HEK293 (cell line): Measurements from ENCODE around the gene APCDD1L.
"Not testable (repeated sequence)": the region's sequence is repeated elsewhere in the genome, so short reads cannot be mapped to it uniquely, and the experiment has no call there.

Experiments
- CTCF ChIA-PET: fragments of 350-600 bp; formaldehyde crosslinking; extraction: SDS; loops from one replicate; lab custom pipeline; 2021; ENCODE audit warnings: antibody characterized with exemption; lab: Yijun Ruan, JAX
- POLR2A ChIA-PET: fragments of 300-600 bp; formaldehyde crosslinking; extraction: SDS; loops from one replicate; lab custom pipeline; 2020; ENCODE audit warnings: antibody characterized with exemption, inconsistent platforms; lab: Yijun Ruan, JAX
- H3K27ac ChIP-seq: fragments of 200-500 bp; sonication (Bioruptor generic); 2 replicates; pipeline ENCODE4 v1.5.1; 2014; ENCODE audit warnings: low read depth, low read length, control low read depth, inconsistent platforms; ENCODE audit errors: extremely low read depth
- H3K36me3 ChIP-seq, 2 experiments: fragments of 200-500 bp in 1 of 2; sonication (Bioruptor generic) in 1 of 2; 1 replicate in 1 of 2; 2 replicates in 1 of 2; pipeline ENCODE4 v1.5.1; 2014 to 2017; ENCODE audit warnings: inconsistent platforms in 2 of 2, low read length in 2 of 2; ENCODE audit not compliant: control insufficient read depth in 2 of 2, insufficient read depth in 1 of 2
- H3K4me1 ChIP-seq: fragments of 200-500 bp; sonication (Bioruptor generic); 2 replicates; pipeline ENCODE4 v1.5.1; 2014; ENCODE audit warnings: mild to moderate bottlenecking, low read length, inconsistent platforms; ENCODE audit not compliant: control insufficient read depth, insufficient read depth
- H3K4me3 ChIP-seq: 2 replicates; pipeline ENCODE4 v1.5.1; 2011; ENCODE audit warnings: low read depth, mild to moderate bottlenecking, control low read depth, low read length, moderate library complexity
- H3K9me3 ChIP-seq: fragments of 200-500 bp; sonication (Bioruptor generic); 2 replicates; pipeline ENCODE4 v1.5.1; 2014; ENCODE audit warnings: low read depth, low read length, inconsistent platforms; ENCODE audit not compliant: control insufficient read depth, insufficient read depth
- ATF2 ChIP-seq: fragments of 450-650 bp; formaldehyde crosslinking; IDR thresholded peaks from 2 replicates; pipeline ENCODE4 v1.5.1; 2016; ENCODE audit warnings: missing biosample characterization, missing genetic modification characterization, low read depth
- FEZF1 ChIP-seq: fragments of 450-650 bp; formaldehyde crosslinking; IDR thresholded peaks from 2 replicates; pipeline ENCODE4 v1.5.1; 2016; ENCODE audit warnings: missing biosample characterization, missing genetic modification characterization
- GFI1B ChIP-seq: fragments of 450-650 bp; formaldehyde crosslinking; IDR thresholded peaks from 2 replicates; pipeline ENCODE4 v1.5.1; 2016; ENCODE audit warnings: missing biosample characterization, missing genetic modification characterization
- INSM2 ChIP-seq: fragments of 450-650 bp; formaldehyde crosslinking; IDR thresholded peaks from 2 replicates; pipeline ENCODE4 v1.5.1; 2016; ENCODE audit warnings: missing biosample characterization, missing genetic modification characterization
- MEIS1 ChIP-seq: sonication (generic); formaldehyde crosslinking; IDR thresholded peaks from 2 replicates; pipeline ENCODE4 v1.8.1; 2022; ENCODE audit warnings: missing genetic modification reagents, mild to moderate bottlenecking, borderline replicate concordance
- PRDM4 ChIP-seq: fragments of 450-650 bp; formaldehyde crosslinking; IDR thresholded peaks from 2 replicates; pipeline ENCODE4 v1.5.1; 2017; ENCODE audit warnings: missing biosample characterization, missing genetic modification characterization
- PRDM6 ChIP-seq: fragments of 450-650 bp; formaldehyde crosslinking; IDR thresholded peaks from 2 replicates; pipeline ENCODE4 v1.5.1; 2017; ENCODE audit warnings: missing biosample characterization, missing genetic modification characterization
- ZBTB21 ChIP-seq: fragments of 450-650 bp; formaldehyde crosslinking; IDR thresholded peaks from 2 replicates; pipeline ENCODE4 v1.5.1; 2017; ENCODE audit warnings: missing biosample characterization, missing genetic modification characterization
- ZFP69B ChIP-seq: fragments of 450-650 bp; formaldehyde crosslinking; IDR thresholded peaks from 2 replicates; pipeline ENCODE4 v1.5.1; 2016; ENCODE audit warnings: missing biosample characterization, missing genetic modification characterization
- ZNF239 ChIP-seq: fragments of 450-650 bp; formaldehyde crosslinking; IDR thresholded peaks from 2 replicates; pipeline ENCODE4 v1.5.1; 2016; ENCODE audit warnings: missing biosample characterization, missing genetic modification characterization
- ZNF37A ChIP-seq: fragments of 450-650 bp; IDR thresholded peaks from 2 replicates; pipeline ENCODE4 v1.5.1; 2018; ENCODE audit warnings: missing biosample characterization, missing genetic modification characterization
- ZNF449 ChIP-seq: fragments of 450-650 bp; formaldehyde crosslinking; IDR thresholded peaks from 2 replicates; pipeline ENCODE4 v1.5.1; 2017; ENCODE audit warnings: missing biosample characterization, mild to moderate bottlenecking, missing genetic modification characterization, moderate library complexity
- ZNF529 ChIP-seq: fragments of 450-650 bp; formaldehyde crosslinking; IDR thresholded peaks from 2 replicates; pipeline ENCODE4 v1.5.1; 2017; ENCODE audit warnings: missing genetic modification characterization, missing biosample characterization; ENCODE audit not compliant: insufficient replicate concordance
- ZNF544 ChIP-seq: fragments of 450-650 bp; formaldehyde crosslinking; IDR thresholded peaks from 2 replicates; pipeline ENCODE4 v1.5.0; 2017; ENCODE audit warnings: missing biosample characterization, missing genetic modification characterization
- ZNF548 ChIP-seq: fragments of 450-650 bp; formaldehyde crosslinking; IDR thresholded peaks from 2 replicates; pipeline ENCODE4 v1.5.1; 2016; ENCODE audit warnings: missing biosample characterization, missing genetic modification characterization
- ZNF549 ChIP-seq: fragments of 450-650 bp; IDR thresholded peaks from 2 replicates; pipeline ENCODE4 v1.5.1; 2018; ENCODE audit warnings: missing biosample characterization, missing genetic modification characterization, mild to moderate bottlenecking, inconsistent platforms, moderate library complexity
- ZNF629 ChIP-seq: fragments of 450-650 bp; formaldehyde crosslinking; IDR thresholded peaks from 2 replicates; pipeline ENCODE4 v1.5.1; 2017; ENCODE audit warnings: missing biosample characterization, missing genetic modification characterization
- ZNF658 ChIP-seq: fragments of 450-650 bp; formaldehyde crosslinking; IDR thresholded peaks from 2 replicates; pipeline ENCODE4; 2016; ENCODE audit warnings: missing biosample characterization, missing genetic modification characterization
- ZSCAN23 ChIP-seq: fragments of 450-650 bp; formaldehyde crosslinking; IDR thresholded peaks from 2 replicates; pipeline ENCODE4 v1.5.1; 2016; ENCODE audit warnings: missing biosample characterization, missing genetic modification characterization
- ZSCAN4 ChIP-seq: fragments of 450-650 bp; formaldehyde crosslinking; IDR thresholded peaks from 2 replicates; pipeline ENCODE4 v1.5.1; 2017; ENCODE audit warnings: missing biosample characterization, missing genetic modification characterization

The APCDD1L gene

GRCh38 chr20:58416835-58417234 lies 98.4 kb downstream of the APCDD1L start (continued):
- no peak for TF ChIP-seq MEIS1 (CRISPR knock-in tag)
- no peak for TF ChIP-seq ZSCAN4 (tag by site-specific recombination)

GRCh38 chr20:58416057-58416456 lies 99.1 kb downstream of the APCDD1L start:
- ChIA-PET CTCF (no interaction called here), POLR2A (no interaction called here)
- Histone ChIP-seq H3K4me1 (peaks cover 9% of the 10 kb centered on the region; the same call in 1 of the 2 replicates), H3K9me3 (no peaks in the 10 kb centered on the region), H3K27ac (no peak overlapping the region), H3K4me3 (no peak overlapping the region), H3K36me3 (peaks cover 0 to 27% of the 10 kb centered on the region in 2 experiments; a peak in 2 of 3 replicates)
- TF ChIP-seq FEZF1 (peak; percentile 18; the same call in 1 of the 2 replicates), ZNF529 (no peak), ZFP69B (no peak), ZNF658 (tag by site-specific recombination) (no peak), ZNF549 (tag by site-specific recombination) (no peak), ATF2 (tag by site-specific recombination) (0 out of 2 replicates have a peak, but pooled peaks have one; percentile 4), ZNF629 (peak; percentile 79), ZBTB21 (tag by site-specific recombination) (0 out of 2 replicates have a peak, but pooled peaks have one; percentile 38), PRDM6 (tag by site-specific recombination) (peak; percentile 54; the same call in 1 of the 2 replicates), GFI1B (tag by site-specific recombination) (0 out of 2 replicates have a peak, but pooled peaks have one; percentile 22), ZNF449 (no peak), ZNF544 (tag by site-specific recombination) (no peak), INSM2 (tag by site-specific recombination) (no peak), ZNF37A (no peak), ZSCAN23 (tag by site-specific recombination) (no peak), ZNF239 (no peak), PRDM4 (no peak), ZNF548 (tag by site-specific recombination) (no peak)

- H3K4me1 ChIP-seq, H3K4me3 ChIP-seq, CTCF ChIA-PET, H3K9me3 ChIP-seq, H3K27ac ChIP-seq, POLR2A ChIA-PET: not testable (repeated sequence)
- peaks cover 0 to 18% of the 10 kb centered on the region in 2 experiments; a peak in 2 of 3 replicates for H3K36me3 ChIP-seq
Measured at GRCh38 chr20:58414786-58415185, 100.4 kb downstream of the APCDD1L start.

GRCh38 chr20:58414216-58414615 lies 101.0 kb downstream of the APCDD1L start:
- H3K27ac ChIP-seq, CTCF ChIA-PET, H3K9me3 ChIP-seq, POLR2A ChIA-PET, H3K4me3 ChIP-seq: not testable (repeated sequence)
- peaks cover 0 to 14% of the 10 kb centered on the region in 2 experiments; a peak in 2 of 3 replicates for H3K36me3 ChIP-seq
- peaks cover 12% of the 10 kb centered on the region for H3K4me1 ChIP-seq
